GM18909 (cell line): ENCODE data around the gene ZNF319.

Experiments
- ATAC-seq: cut with Tn5 transposase; IDR thresholded peaks from one replicate; pipeline ENCODE4 v1.9.1; 2021; ENCODE audit warnings: mild to moderate bottlenecking; ENCODE audit not compliant: unreplicated experiment, poor library complexity

Gene ZNF319

DNA sequence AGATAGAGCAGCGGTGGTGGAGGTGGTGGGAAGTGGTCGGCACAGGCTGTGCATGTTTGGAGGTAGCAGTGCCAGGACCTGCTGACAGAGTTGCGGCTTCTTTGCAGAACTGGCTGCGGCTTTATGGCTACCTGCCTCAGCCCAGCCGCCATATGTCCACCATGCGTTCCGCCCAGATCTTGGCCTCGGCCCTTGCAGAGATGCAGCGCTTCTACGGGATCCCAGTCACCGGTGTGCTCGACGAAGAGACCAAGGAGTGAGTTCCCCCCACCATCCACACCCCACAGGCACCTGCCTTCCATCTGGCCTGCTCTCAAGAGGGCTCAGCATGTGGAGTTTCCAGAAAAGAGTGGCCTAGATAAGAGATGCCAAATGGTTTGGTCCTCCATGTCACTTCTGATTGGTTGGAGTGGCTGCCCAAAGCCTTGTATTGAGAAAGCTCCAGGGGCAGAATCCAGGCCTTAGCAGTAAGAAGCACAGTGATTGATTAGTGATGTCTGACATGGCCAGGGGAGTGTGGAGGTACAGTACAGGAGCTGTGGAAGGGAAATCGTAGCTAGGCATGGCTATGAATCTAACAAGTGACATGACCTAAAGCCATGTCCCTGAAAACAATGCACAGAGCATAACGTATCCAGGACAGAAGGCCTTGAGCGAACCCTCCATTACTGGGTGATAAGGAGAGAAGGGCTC, 37.0 kb upstream of the ZNF319 start:
- no peak for ATAC-seq

DNA sequence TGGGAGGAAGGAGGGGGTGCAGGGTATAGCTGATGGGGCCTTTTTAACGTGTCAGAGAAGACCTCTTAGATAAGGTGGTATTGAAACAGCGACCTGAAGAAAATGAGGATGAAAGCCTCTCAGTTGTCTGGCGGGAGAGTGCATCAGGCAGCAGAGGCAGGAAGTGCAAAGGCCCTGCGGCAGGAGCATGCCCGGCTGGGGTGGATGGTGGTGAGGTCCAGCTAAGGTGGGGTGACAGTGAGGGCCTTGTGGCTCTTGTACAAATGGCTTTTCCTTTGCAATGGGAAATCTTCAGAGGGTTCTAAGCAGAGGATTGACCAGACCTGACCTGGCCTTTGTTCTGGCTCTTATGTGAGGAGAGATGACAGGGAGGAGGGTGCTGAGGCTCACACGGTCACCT, 36.5 kb upstream of the ZNF319 start:
- ATAC-seq, result no peak

DNA sequence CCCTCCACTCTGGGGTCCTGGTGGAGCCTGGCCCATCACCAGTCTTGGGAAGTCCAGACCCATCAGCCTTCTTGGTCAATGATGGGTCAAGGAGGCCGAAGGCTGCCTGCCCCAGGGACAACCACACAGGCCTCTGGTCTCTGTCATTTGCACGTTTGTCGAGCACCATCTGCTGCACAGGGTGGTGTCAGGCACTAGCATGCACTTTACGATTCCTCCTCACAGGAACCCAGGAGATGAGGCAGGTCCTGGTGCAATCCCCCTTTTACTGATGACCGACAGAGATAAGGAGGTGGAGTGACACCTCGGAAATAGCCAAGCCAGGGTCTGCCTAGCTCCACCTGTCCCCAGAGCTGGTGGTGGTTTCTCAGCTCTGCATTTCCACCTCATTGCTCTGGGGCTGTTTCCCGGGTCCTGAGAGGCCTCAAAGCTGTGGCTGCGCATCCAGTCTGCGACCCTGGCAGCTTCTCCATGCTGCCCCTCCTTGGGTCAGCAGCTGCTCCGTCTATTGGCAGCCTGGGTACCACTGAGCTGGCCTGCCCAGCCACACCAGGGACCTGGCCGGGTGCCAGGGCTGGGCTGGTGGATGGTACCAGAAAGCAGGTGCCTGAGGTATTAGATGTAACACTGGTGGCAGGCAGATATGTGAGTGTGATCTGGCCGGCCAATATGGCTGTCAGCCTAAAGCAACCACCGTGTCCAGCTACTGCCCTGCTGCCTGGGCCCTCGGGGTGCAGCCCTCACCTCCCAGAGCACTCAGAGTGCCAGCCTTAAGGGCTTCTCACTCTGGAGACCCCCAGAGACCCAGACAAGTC, 35.1 kb upstream of the ZNF319 start:
- no peak for ATAC-seq

DNA sequence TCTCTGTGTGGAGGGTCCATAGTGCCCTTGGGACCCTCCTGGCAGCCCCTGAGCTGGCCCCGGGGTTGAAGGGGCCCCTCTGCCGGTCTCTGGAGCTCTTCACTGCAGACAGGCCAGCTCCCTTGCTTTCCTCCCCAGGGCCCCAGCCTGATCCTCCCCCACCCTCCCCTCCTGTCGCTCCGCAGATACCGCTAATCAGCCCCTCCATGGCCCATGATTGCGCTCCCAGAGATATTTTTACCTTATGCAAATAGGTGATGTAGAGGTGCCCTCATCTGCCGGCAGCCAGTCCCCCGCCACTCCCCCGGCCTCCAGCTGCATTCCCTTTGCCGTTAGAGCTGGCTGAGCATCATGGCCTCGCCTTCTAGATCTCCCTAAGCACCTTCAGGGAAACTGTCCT, 34.3 kb upstream of the ZNF319 start:
- no peak for ATAC-seq

DNA sequence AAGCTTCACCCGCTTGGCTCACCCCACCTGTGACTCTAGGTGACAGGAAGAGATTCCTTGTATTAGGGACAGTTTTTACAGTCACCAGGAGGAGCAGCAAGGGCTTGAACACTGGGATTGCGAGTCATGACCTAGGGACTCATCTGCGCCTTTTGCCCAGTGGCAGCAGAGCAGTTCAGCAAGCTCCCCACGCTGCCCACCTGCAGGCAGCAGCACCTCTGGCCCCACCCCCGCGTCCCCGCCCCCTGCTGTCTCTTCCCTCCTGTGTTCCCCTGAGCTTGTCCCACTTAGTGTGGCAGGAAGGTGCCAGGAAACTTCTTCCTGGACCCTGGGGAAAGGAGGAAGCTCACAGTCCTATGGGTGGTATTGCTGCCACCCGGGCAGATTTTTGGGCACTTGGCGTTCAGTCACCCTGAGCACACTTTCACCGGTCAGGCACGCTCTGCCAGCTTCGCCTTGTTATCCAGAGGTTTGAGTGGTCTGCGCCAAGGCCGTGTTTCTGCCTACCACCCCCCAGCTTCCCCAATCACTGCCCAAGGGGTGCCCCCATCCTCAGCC, 33.7 kb upstream of the ZNF319 start:
- ATAC-seq, result no peak

DNA sequence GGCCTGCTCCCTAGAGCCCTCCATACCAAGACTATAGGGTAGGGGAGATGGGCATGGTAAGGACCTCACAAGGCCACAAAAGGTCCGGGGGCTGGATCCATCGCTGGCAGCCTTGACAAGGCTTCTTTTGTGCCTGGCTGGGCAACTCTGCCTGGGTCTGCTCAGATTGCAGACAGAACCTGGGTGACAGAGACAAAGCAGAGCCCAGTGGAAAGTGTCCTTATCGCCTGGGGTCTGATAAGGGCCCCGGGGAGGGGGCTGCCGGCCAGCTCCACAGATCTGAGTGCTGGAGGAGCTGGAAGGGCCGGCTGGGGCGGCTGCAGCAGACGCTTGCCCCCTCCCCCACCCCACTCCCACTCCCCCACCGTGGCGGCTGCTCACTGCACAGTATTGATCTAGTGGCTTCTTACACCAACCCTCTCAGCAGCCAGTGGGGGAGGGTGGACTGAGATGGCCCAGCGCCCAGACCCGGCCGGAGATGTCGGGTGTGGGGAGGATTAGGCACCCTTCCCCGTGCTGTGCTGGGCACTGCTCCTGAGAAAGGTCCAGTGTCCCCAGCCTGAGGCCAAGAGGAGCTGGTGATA, 32.3 kb upstream of the ZNF319 start:
- no peak for ATAC-seq

DNA sequence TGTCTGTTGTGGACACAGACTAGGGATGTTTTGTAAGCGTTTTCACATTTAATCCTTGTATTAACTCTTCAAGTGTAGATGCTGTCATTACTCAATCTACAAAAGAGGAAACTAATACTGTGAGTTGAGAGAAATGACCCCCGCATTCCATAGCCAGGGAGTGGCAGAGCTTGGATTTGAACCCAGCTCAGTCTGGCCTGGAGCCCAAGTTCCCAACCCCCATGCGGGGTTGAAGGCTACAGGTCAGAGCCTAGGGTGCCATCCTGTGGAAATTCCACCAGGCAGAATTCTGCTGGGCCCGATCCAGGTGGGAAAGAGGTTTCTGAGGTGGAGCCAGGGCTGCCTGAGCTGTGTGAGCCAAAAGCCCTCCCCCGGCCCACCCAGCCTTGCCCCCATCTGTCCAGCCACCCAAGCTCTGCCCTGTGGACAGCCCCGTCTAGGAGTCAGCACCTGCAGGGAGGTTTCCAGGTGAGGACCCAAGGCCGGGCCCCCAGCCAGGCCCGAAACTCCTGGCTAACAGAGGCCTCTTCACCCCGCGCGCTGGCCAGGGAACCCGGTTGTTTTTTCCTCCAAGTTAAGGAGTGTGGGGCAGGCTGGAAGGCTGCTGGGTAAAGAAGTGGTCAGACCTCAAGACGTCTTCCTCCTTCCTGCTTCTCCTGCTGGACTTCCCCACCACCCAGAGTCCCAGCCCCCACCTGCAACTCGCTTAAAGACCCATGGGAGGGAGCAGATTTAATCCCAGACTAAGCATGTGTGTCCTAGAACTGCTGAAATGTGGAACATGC, 30.7 kb upstream of the ZNF319 start:
- no peak for ATAC-seq

DNA sequence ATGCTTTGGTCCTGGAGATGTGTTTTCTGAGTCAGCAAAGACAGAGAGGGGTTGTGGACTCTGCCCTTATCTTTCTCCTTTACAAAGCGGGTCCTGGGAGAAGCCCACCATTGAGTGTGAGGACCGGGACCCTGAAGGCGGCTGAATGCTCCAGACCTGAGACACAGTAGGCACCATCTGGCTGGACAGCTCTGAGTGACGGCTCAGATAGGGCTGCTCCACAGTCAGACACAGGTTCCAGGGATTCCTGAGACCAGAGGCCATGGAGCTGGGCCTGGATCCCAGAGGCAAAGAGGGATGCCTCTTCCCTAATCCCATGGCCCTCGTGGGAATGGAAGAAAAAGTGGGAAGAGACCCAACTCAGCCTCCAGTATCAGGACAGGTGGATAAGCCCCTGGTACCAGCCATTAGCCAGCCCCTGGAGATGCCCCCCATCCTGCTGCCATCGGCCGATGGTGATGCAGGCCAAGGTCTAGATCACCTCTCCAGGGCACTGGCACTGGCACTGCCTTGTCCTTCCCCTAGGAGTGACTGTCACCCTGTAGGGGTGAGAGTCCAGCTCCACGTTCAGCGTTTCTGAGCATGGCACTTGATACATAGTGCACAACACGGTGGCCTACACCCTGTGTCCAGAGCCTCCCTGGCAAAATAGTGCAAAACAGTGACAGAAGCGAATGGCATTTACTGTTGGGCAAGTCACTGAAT, 29.8 kb upstream of the ZNF319 start:
- ATAC-seq, result no peak

DNA sequence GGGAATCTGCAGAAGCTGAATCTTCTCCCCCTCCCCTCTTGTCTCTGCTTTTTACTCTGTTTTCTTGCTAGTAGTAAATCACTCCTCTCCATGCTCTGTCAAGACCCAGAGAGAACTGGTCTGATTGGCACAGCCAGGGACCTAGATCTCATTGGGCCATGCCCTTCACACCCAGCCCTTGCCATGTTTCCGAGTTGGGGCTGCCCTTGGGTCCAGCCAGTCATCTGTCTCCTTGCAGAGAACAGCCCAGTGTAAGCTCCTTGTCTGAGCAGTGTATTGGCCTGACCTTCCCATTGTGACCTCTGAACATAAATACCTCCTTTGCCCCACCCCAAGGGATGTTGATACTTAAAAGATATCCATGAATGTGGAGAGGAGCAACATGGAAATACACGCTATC, 28.9 kb upstream of the ZNF319 start:
- ATAC-seq, result no peak

DNA sequence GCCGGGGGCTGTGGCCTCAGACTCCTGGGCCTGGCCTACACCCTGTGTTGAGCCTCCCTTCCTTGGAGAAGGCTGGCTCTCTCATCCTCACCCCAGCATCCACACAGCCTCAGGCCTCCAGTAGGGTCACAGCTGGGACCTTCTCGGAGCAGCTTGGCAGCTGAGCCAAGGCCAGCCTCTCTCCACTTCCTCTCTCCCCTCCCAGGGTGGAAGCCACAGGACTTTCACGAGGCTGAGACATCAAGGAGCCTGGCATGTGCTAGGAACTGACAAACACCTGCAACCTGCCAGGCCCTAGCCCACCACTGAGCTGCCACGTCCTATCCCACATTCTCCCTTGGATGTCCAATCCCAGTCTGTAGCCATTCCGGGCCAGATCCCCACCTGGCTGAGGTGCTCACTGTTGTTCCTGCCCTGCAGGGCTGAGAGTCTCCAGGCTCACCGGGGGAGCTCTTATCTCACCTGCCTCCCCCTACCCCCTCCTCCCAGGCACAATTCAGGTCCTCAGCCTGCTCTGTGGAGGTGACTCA, 28.1 kb upstream of the ZNF319 start:
- no peak for ATAC-seq

DNA sequence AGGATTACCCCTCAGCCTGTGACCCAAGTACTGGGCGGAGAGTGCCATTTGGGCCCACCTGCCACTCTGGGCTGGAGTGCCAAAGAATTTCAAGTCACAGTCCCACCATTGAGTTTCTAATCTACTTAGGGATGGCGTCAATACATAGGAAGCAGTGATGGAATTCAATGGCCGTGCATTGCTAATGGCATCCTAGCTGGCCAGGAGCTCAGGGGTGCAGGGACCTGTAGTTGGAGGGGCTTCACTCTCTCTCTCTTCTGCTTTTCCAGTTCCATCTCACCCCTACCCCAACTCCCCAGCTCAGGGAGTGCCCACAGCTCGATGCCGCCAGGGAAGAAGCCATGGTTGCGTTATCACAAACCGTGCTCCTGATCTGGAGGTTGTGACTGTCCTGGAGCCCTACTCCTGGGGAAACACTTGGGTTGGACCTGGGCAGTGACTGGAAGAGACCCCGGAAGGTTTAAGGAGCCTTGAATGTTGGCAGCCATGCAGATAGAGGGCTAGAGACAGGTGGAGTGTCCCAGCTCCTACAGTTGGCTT, 27.5 kb upstream of the ZNF319 start:
- no peak for ATAC-seq

DNA sequence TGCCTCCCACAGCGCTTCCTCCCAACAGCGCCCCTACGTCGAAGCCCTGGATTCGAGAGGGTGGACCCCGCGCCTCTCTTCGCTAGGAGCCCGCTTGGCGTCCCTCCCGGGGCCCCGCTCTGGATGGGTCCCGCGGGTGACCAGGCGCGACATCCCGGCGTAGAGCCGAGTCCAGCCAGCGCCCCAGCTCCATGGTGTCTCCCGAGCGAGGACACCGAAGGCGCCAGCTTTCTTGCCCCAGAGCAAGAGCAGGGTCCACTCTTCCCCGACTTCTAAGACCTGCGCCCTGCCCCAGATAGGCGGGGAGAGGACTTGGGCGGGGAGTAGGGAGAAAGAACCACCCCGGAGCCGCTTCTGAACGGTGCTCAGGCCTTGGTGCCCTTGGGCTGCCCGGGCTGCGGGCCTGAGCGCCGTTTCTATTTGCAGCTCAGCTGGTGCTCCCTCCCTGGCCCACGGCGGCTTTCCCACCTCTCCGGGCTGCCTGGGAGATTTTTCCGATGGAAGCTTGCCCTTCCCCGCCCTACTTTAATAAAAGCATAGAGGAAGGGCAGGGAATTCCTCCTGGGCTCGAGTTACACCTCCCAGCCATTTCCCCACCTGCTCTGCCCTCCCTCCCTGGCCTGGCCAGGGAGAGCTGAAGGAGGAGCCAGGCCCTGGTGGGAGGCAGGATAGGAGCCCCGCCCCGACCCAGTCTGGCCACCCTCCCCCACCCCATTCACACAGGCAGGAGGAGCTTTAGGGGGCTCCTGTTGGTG, 26.9 kb upstream of the ZNF319 start:
- ATAC-seq, result no peak

DNA sequence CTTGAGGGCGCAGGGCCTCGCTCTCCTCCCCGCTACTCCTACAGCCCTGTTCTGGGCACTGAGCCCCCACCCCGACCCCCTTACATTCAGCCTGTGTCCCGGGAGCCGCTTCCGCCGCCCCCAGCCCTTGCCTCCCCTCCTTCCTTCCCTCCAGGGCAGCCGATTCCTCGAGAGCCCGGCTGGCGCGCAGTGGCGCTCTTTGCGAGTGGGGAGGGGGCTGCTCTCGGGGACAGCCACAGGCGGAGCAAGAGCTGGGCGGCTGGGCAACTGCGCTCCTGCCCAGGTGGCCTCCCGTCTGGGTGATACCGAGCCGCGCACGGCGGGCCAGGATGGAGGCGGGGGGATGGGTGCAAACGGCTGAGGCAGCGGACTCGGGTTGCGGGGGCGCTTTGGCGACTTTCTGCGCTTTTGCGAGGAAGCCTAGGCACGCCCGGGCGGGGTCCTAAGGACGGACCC, 26.3 kb upstream of the ZNF319 start:
- no peak for ATAC-seq

DNA sequence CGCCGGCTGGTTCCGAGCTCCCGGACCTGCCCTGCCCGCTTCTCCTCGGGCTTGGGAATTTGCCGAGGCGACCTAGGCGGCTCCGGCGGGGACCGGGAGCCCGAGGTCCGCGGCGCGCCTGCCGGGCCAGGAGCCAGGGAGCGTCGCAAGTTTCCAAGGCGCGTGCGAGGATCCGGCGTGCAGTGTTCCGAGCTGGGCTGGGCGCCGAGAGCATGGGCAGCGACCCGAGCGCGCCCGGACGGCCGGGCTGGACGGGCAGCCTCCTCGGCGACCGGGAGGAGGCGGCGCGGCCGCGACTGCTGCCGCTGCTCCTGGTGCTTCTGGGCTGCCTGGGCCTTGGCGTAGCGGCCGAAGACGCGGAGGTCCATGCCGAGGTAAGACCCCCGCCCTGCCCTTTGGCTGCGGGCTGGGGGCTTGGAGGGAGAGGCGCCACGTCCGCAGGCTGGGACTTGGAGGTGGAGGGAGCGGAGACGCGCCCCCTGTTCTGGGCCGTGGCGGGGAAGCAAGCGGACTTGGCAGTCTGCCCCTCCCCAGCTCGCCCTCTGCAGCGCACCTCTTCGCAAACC, 25.8 kb upstream of the ZNF319 start:
- ATAC-seq, result peak; percentile 19

DNA sequence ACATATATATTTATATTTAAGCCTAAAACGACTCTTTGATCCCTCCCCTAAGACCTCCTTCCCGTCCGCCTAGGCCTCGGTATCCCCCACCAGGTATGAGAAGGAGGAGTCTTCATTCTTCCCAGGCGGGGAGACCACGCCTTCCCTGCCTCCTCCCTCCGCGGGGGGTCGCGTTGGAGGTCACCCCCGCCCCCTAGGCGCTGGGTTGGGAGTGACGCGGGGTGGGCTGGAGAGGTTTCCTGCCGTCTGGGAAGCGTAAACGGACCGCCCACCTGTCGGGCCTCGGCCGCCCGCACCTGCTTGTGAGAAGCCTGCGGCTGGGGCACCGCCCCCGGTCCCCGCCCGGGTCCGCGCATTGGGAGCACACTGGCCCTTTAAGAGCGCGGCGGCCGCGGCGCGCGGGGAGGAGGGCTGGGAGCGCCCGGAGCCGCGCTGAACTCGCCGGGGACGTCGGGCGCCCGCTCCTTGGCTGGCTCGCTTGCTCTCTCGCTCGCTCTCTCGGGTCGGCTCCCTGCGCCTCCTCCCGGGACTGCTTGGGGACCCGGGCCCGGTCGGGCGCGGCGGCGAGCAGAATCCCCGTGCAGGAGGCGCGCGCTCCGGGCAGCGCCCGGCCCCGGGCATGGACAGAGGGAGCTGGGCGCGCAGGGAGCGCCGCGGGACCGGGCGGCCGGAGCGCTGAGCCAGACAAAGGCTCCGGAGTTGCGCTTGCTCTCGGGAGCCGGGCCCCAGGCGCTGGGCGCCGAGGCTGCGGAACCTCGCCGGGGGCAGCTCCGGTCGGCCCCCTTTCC, 25.1 kb upstream of the ZNF319 start, which contains the start of gene MMP15:
Gene MMP15 (plus strand): TSS at position 404 of the 788 bp plus-strand sequence. CDS start 597 bp downstream, outside the sequence.
- ATAC-seq, result peak; percentile 63

DNA sequence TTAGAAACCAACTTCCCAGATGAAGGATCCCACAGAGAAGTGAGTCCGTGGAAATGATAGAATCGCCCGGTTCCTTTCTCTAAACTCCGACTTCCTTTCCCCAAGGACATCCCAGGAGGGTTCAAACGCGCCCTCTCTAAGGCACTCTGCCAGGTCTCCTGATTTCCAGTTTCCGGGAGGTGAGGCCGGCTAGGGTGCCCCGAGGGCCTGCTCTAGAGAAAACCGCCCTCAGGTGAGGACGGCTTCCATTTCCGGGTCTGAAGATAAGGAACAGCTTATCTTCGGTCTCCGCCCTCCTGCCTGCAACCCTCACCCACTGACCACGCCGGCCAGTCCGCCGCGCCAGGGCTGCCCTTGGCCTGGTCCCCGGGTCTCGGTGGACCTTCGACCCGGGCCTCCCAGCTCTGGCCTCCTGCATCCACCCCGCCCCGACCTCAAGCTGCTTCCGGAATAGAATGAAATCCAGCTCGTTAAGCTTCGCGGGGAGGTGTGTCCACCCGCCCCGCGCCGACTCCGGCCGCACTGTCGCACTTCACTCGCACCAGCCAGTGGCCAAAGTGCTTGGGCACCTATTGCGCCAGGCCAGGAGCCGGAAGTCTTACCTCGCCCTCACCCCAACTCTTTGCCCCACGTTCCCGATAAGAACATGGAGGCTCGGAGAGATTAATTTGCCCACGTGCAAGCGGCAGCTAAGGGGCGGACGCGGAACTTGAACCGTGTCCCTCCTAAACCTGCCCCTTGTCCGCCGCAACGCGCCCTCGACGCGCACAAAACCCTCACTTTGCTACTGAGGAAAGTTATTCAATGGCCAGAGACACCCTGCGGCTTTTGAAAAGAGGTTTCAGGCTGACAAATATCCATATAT, 24.2 kb upstream of the ZNF319 start:
- ATAC-seq, result no peak
